ENCODE results near the gene RNFT2.

DNA sequence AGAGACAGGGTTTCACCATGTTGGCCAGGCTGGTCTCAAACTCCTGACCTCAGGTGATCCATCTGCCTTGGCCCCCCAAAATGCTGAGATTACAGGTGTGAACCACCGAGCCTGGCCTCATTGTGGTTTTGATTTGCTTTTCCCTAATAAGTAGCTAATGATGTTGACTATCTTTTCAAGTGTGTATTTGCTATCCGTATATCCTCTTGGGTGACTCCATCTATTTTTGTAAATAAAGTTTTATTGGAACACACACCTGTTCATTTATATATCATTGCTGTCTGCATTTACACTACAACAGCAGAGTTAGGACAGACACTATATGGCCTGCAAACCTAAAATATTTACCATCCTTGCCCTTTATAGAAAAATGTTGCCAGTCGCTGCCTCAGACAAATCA, 156.8 kb downstream of the RNFT2 start:
- TF ChIP-seq, protein P1, sequence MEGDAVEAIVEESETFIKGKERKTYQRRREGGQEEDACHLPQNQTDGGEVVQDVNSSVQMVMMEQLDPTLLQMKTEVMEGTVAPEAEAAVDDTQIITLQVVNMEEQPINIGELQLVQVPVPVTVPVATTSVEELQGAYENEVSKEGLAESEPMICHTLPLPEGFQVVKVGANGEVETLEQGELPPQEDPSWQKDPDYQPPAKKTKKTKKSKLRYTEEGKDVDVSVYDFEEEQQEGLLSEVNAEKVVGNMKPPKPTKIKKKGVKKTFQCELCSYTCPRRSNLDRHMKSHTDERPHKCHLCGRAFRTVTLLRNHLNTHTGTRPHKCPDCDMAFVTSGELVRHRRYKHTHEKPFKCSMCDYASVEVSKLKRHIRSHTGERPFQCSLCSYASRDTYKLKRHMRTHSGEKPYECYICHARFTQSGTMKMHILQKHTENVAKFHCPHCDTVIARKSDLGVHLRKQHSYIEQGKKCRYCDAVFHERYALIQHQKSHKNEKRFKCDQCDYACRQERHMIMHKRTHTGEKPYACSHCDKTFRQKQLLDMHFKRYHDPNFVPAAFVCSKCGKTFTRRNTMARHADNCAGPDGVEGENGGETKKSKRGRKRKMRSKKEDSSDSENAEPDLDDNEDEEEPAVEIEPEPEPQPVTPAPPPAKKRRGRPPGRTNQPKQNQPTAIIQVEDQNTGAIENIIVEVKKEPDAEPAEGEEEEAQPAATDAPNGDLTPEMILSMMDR (IDR thresholded peaks at IDR 0.05): no peak
- no peak for TF ChIP-seq POLR2A (IDR thresholded peaks at IDR 0.05)
